GM19452 (cell line): Measurements from ENCODE around the gene SS18L1.

ENCODE experiments used
- ATAC-seq: cut with Tn5 transposase; IDR thresholded peaks from one replicate; pipeline ENCODE4 v1.9.1; 2021; ENCODE audit not compliant: unreplicated experiment

Gene SS18L1

DNA sequence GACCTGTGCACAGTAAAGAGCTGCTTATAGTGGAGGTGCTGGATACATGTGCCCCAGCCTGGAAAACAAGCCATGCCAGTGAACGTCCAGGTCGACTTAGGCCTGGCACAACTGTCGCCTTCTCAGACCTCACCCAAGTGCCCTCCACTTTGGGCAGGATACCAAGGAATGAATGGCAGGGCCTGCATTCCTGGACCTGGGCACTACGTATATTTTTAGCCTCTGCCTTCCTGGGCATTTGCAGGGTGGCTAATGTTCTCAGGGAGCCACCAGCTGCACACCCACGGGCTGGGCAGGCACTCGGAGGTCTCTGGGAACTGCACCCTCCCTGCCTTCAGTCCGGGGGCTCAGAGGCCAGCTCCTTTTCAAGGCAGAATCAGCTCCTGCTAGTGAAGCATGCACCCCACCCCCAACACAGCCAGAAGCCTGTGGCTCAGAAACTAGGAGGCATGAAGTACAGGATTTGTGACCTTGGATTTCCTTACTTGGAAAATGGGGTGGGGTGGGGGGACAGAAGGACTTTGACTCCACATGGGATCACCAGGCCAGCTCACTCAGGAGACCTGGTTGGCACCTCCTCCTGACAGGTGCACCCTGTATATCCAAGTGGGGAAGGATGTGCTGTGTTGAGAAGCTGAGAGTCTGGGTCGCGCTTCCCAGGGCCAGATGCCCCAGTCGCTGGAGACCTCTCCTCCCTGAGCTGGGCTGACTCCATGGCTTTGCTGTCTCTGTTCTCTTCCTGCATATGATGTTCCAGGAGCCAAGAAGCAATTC is 23.8 kb upstream of the SS18L1 start:
- no peak for ATAC-seq

GRCh38 chr20:62120365-62120762 is 23.2 kb upstream of the SS18L1 start:
- no peak for ATAC-seq

- peak; percentile 8 for ATAC-seq
These were observed 22.4 kb upstream of the SS18L1 start for GRCh38 chr20:62120990-62121775.

GRCh38 chr20:62121776-62122653 is 21.6 kb upstream of the SS18L1 start, which contains the start of gene LSM14B:
LSM14B (plus strand) TSS chr20:62122475; CDS start chr20:62122667, 192 bp downstream.
- peak; percentile 71 for ATAC-seq

DNA sequence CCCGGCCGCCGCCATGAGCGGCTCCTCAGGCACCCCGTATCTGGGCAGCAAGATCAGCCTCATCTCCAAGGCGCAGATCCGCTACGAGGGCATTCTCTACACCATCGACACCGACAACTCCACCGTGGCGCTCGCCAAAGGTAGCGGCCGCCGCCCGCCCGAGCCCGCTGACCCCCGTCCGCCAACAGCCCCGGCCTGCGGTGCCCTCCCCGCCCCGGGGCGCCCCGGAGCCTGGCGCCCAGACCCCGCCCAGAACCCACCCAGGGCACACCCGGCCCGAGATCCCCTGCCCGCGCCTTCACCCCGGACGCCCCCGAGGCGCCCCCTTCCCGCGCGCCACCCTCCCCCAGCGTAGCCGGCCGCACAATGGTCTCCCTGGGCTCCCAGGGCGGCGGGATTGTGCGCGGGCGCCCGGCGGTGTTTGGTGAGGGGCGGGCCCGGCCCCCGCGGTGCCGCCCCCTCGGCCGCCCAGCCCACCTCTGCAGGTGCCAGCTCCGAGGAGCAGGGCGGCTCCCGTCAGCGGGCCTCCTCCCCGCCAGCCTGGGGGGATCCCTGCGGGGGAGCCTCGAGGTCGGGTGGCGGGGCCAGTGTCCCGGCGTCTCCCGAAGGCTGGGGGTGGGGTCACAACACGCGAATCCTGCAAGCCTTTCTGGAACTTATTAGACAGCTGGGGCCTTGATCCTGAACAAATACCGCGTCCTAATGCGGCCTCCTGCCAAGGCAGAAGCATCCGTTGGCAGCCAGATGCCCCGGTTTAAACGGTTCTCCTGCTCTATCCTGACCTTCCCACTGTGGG is 20.7 kb upstream of the SS18L1 start:
- ATAC-seq = peak; percentile 16

- no peak for ATAC-seq
These were observed 20.0 kb upstream of the SS18L1 start for GRCh38 chr20:62123450-62124118.

- ATAC-seq = no peak
These were observed 17.4 kb upstream of the SS18L1 start for GRCh38 chr20:62126141-62126540.

GRCh38 chr20:62127799-62128198 is 15.8 kb upstream of the SS18L1 start:
- ATAC-seq = no peak

DNA sequence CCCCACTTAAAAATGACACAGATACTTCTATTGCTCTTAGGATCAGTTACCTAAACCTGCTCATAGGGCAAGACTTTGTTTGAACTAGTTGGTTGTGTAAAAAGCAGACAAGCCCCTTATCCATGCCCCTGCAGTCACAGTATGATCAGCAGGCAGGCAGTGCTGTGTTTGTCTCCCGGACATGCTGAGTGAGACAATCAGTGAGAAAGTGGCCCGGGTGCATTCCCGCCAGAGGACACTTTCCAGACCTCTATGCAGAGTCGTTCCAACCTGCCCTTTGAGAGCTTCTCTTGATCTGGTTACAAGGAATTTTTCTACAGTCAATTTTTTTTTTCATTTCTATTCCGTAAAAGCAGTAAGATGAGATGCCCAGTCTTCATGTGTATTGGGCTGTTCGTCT is 15.1 kb upstream of the SS18L1 start:
- ATAC-seq = no peak

DNA sequence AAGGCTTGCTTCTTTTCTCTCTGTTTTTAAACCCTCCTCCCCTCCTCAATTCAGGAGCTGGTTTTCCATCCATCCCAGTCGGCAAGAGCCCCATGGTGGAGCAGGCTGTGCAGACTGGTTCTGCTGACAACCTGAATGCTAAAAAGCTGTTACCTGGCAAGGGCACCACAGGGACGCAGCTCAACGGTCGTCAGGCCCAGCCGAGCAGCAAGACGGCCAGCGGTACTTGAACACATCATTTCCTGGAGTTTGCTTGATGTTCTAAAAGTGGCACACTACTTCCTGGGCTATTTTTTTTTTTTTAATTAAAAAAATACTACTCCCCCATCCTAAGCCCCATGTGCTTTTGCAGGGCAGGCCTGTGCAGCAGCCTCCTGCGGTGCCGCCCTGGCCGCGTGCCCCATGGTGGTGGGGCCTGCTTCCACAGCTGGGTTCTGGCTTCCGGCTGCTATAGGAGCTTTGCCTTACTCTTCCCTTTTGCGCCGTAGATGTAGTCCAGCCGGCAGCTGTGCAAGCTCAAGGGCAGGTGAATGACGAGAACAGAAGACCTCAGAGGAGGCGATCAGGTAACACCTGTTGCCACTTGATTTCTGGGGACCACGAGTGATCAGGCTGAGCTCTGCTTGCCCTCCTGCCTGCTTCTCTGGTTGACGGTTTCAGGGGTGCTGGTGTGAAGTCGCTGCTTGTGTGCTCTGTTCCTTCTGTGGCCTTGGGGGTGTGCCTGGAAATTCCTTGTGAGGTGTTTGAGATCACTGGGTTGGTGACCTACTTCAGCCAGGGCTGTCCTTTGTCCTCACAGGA is 13.6 kb upstream of the SS18L1 start:
- no peak for ATAC-seq

DNA sequence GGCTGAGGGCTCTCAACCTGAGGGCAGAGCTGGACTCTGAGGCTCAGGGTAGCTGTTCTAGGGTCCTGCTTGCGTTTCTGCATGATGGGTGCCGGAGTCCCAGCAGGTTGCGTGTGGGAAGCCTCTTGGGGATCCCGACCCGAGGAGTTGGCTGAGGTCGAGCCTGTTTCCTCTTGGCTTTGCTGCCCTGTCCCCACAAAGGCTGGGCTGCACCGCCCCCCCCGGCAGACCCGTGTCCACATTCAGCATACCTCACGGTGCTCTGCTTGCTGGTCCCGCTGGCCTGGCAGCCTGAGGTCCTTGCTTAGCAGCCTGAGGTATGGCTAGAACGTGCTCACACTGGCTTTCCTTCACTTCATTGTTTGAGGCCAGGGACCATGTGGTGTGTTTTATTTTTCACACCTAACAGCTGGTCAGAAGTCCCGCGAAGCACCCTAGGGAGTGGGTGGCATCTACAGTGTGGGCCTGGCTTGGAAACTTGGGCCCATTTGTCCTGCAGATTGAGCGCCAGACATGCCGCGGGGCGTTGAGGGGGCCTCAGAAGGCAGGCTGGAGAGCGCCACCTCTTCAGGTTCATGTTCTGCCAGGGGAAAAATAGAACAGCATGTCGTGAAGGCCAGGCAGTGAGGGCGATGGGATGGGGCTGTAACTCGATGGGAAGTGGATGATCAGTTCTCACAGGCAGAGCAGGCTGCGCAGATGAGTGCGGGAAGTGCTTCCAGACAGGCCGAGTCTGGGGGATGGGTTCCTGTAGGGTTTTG is 11.8 kb upstream of the SS18L1 start:
- no peak for ATAC-seq

DNA sequence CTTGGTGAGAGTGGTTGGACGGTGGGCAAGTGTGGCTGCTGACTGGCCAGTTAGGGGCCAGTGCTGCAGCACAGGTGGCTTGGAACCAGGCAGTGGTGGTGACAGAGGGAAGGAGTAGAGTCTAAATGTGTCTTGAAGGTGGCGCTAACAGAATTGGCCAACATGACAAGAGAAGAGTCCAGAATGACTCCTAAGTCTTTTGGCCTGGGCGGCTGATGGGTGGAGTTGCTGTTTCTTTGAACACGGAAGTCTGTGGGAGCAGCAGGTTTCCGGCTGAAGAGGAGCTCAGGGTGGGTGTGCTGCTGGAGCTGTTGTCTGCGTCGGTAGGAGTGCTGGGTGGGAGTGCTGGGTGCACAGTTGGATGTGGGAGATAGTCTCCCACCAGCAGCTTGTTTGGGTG is 11.1 kb upstream of the SS18L1 start:
- no peak for ATAC-seq

DNA sequence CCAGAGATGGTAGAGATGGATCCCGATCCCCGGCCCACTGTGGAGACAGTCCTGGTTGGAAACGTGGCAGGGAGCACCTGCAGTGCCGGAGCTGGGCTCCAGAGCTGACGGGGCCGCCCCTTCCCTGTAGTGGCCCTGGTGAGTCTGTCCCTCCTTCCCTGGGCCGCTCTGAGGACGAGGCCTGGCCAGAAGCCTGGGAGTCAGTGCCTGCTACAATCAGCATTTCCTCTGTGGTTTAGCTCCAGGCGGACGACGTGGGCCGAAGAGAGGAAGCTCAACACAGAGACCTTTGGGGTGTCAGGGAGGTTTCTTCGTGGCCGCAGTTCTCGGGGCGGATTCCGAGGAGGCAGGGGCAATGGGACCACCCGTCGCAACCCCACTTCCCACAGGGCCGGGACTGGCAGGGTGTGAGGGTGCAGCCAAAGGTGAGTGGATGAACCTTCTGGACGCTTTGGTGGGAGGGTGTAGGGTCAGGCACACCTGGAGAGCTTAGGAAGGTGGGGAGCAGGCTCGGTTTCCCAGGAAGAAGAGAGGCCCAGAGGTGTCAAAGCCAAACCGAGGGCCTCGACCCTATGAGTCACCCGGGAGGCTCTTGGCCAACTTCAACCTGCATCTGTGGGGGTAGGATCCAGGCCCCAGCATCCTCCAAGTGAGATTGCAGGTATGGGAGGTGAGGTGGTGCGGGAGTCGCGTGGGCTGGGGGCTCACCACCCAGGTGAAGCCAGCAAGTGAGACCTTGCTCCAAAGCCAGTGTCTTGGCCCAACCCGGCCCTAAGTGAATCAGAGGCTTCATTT is 10.3 kb upstream of the SS18L1 start:
- no peak for ATAC-seq

GRCh38 chr20:62133864-62134263 is 9.7 kb upstream of the SS18L1 start:
- ATAC-seq = no peak

DNA sequence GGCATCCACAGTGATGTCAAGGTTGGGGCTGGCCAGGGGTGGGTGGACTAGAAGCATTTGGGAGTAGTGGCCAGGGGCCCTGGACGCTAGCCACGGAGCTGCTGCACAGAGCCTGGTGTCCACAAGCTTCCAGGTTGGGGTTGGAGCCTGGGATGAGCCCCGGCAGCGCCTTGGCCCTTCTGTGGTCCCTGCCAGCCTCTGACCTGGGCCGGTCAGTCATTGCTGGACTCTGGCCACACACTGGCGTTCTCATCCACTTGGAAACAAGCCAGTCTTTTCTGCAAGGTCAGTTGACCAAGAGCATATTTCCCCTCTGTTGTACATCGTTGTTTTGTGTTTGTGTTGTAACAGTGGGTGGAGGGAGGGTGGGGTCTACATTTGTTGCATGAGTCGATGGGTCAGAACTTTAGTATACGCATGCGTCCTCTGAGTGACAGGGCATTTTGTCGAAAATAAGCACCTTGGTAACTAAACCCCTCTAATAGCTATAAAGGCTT is 8.8 kb upstream of the SS18L1 start:
- no peak for ATAC-seq

- no peak for ATAC-seq
These were observed 7.8 kb upstream of the SS18L1 start for GRCh38 chr20:62135573-62136266.
